Parathyroid adenoma (tissue), 2 donors: ENCODE results near the gene FAM229A.

Source experiments
- H2AFZ ChIP-seq: fragments of 300-600 bp; sonication (generic); one replicate; pipeline ENCODE4 v1.7.0; 2017; ENCODE audit warnings: antibody characterized with exemption, mild to moderate bottlenecking
- H3K27ac ChIP-seq: fragments of 300-600 bp; sonication (generic); one replicate; pipeline ENCODE4 v1.7.0; 2017
- H3K27me3 ChIP-seq: fragments of 300-600 bp; sonication (generic); one replicate; pipeline ENCODE4 v1.7.0; 2017; ENCODE audit warnings: low read length; ENCODE audit not compliant: control insufficient read depth, insufficient read depth
- H3K36me3 ChIP-seq: fragments of 300-600 bp; sonication (generic); one replicate; pipeline ENCODE4 v1.7.0; 2017; ENCODE audit warnings: low read length; ENCODE audit not compliant: control insufficient read depth, insufficient read depth
- H3K4me1 ChIP-seq: fragments of 300-600 bp; sonication (generic); one replicate; pipeline ENCODE4 v1.7.0; 2017; ENCODE audit warnings: control low read depth
- H3K4me2 ChIP-seq: fragments of 300-600 bp; sonication (generic); one replicate; pipeline ENCODE4 v1.7.0; 2017; ENCODE audit warnings: low read length
- H3K4me3 ChIP-seq: fragments of 300-600 bp; sonication (generic); one replicate; pipeline ENCODE4 v1.7.0; 2017; ENCODE audit warnings: low read depth, low read length
- H3K79me2 ChIP-seq: fragments of 300-600 bp; sonication (generic); one replicate; pipeline ENCODE4 v1.7.0; 2017; ENCODE audit warnings: control low read depth
- H3K9ac ChIP-seq: fragments of 300-600 bp; sonication (generic); one replicate; pipeline ENCODE4 v1.7.0; 2017; ENCODE audit warnings: mild to moderate bottlenecking
- H3K9me3 ChIP-seq: fragments of 300-600 bp; sonication (generic); one replicate; pipeline ENCODE4 v1.7.0; 2017; ENCODE audit warnings: low read length; ENCODE audit not compliant: control insufficient read depth
- TF ChIP-seq, protein P1 (sequence below): fragments of 300-600 bp; sonication (generic); IDR thresholded peaks from one replicate; pipeline ENCODE4 v1.7.0; 2017; ENCODE audit warnings: antibody characterized with exemption, mild to moderate bottlenecking
- donor health status: primary hyperparathyroidism.

Gene FAM229A

DNA sequence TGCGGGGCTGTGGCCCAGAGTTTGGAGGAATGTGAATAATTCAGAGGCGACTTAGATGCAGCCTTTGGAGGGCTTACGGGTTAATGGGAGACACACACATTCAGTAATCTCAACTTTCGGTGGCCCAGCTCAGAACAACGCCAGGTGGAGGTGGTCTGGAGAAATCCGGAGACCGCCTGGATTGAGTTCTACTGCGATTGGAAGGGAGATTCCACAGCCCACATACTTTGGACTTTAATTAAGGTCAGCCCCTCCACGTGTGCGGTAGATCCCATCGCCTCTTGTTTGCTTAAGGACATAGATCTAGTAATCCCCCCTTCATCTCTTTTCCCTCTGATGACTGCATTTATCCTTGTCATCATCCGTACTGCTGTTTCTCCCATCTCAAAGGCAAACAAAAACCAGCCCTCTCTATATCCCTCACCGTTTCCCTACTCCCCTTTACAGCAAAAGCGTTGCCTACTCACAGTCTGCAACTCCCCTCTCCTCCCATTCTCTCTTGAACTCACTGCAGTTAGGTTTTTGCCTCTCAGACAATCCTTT, 32.7 kb upstream of the FAM229A start:
- TF ChIP-seq, protein P1, sequence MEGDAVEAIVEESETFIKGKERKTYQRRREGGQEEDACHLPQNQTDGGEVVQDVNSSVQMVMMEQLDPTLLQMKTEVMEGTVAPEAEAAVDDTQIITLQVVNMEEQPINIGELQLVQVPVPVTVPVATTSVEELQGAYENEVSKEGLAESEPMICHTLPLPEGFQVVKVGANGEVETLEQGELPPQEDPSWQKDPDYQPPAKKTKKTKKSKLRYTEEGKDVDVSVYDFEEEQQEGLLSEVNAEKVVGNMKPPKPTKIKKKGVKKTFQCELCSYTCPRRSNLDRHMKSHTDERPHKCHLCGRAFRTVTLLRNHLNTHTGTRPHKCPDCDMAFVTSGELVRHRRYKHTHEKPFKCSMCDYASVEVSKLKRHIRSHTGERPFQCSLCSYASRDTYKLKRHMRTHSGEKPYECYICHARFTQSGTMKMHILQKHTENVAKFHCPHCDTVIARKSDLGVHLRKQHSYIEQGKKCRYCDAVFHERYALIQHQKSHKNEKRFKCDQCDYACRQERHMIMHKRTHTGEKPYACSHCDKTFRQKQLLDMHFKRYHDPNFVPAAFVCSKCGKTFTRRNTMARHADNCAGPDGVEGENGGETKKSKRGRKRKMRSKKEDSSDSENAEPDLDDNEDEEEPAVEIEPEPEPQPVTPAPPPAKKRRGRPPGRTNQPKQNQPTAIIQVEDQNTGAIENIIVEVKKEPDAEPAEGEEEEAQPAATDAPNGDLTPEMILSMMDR: no peak
- Histone ChIP-seq H3K36me3 (no peaks in the 10 kb centered on the region), H3K9me3 (no peaks in the 10 kb centered on the region), H3K4me2 (peak overlapping the region; percentile 92), H3K4me3 (peak overlapping the region; percentile 88), H3K27ac (peak overlapping the region; percentile 93), H3K79me2 (peaks cover 27% of the 10 kb centered on the region), H2AFZ (peak overlapping the region; percentile 95), H3K27me3 (no peaks in the 10 kb centered on the region), H3K9ac (peak overlapping the region; percentile 63), H3K4me1 (peaks cover 2% of the 10 kb centered on the region)

DNA sequence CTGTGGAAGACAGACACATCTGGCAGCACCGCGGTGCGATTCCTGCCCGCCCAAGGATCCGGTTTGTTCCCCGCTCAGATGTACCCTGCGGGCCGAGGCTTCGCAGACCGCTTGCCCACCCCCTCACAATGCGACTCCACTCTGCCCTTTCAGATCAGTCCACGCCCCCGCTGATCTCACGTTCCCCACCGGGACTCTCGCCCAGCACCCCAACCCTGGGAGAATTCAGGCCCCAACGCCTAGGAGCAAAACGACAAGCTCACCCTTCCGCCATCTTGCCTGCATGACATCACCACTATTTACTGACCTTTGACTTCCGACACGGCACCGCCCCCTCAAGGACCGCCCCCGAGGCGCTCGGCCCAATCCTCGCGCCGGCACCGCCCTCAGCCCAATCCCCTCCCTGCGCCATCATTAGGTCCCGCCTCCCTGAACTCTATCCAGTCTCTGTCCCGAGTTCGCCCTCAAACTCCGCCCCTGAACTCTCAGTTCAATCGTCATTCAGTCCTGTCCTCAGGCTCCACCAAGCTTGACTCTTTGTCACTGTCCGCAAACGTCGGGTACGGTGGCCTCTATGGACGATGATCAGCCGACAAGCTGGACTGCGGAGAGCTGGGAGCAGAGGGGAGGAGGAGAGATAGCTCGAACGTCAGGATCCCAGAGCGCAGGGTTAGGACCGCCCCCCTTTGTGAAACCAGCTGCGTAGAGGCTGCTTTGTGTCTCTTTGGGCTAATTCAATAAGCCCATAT, 32.0 kb upstream of the FAM229A start, which contains the start of gene BSDC1:
Gene BSDC1 (minus strand): TSS at position 301 of the 749 bp plus-strand sequence. CDS start 27 bp downstream, at position 274.
- H3K4me2 ChIP-seq: peak within 1 kb of the TSS; percentile 92
- peaks cover 2% of the 10 kb centered on the region for H3K4me1 ChIP-seq
- H3K9me3 ChIP-seq: no peaks in the 10 kb centered on the region
- H3K27ac ChIP-seq: peak within 1 kb of the TSS; percentile 93
- H2AFZ ChIP-seq: peak within 1 kb of the TSS; percentile 95
- TF ChIP-seq, protein P1: no peak
- peaks cover 28% of the 10 kb centered on the region for H3K79me2 ChIP-seq
- H3K9ac ChIP-seq: peak within 1 kb of the TSS; percentile 63
- peak within 1 kb of the TSS; percentile 88 for H3K4me3 ChIP-seq
- H3K36me3 ChIP-seq: no peaks in the 10 kb centered on the region
- no peaks in the 10 kb centered on the region for H3K27me3 ChIP-seq

DNA sequence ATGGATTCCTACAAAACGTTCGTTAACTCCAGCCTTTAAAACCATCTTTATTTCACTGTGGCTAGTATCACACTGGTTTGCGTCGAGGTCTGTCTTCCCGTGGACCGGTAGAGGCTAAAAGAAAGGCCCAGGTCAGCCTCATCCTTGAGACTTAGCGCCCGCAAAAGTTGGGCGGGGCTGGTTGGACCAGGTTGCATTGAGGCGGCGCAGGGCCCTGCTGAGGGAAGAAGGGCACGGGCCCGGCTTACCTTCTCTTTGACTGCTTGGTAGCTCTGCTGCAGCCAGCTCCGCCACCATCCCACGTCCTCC, 31.5 kb upstream of the FAM229A start:
- Histone ChIP-seq H3K4me1 (peaks cover 2% of the 10 kb centered on the region), H3K9me3 (no peaks in the 10 kb centered on the region), H3K4me3 (peak overlapping the region; percentile 88), H3K4me2 (peak overlapping the region; percentile 63), H3K79me2 (peaks cover 31% of the 10 kb centered on the region), H3K36me3 (no peaks in the 10 kb centered on the region), H3K27ac (peak overlapping the region; percentile 93), H2AFZ (peak overlapping the region; percentile 74), H3K9ac (peak overlapping the region; percentile 29), H3K27me3 (no peaks in the 10 kb centered on the region)
- TF ChIP-seq, protein P1: no peak

DNA sequence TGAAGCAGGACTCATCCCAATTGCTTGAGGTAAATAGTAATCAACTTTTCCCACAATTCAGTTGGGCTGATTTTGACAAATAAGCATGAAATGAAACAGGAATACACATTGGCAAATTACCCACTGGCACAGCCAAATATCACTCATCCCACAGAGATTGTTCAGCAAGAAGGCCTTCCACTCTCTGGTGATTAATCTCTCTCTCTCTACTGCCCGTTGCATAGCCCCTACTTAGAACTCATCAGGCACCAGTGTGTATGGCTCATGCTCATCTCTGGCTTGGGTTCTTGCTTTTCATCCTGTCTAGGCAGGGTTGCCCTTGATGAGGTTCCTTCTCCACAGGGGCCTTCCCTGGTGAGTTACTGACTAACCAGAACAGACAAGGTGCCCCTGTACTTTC, 30.9 kb upstream of the FAM229A start:
- TF ChIP-seq, protein P1: no peak
- H2AFZ ChIP-seq: no peak overlapping the region
- H3K4me3 ChIP-seq: peak overlapping the region; percentile 88
- no peaks in the 10 kb centered on the region for H3K36me3 ChIP-seq
- H3K9ac ChIP-seq: no peak overlapping the region
- H3K27me3 ChIP-seq: no peaks in the 10 kb centered on the region
- no peaks in the 10 kb centered on the region for H3K9me3 ChIP-seq
- peak overlapping the region; percentile 63 for H3K4me2 ChIP-seq
- H3K27ac ChIP-seq: no peak overlapping the region
- H3K79me2 ChIP-seq: peaks cover 31% of the 10 kb centered on the region
- H3K4me1 ChIP-seq: peaks cover 2% of the 10 kb centered on the region
